Kidney (tissue), 14 donors: ENCODE measurements around the gene DOCK7. TPM values are rescaled to one million over a fixed set of nuclear protein-coding genes. Genes with fewer than 3 reads are reported as not detected.

Experiments used
- DNase-seq, 5 donors: peaks; one replicate each; pipeline ENCODE4 v3.0.0-alpha.2; 2013 to 2020
- FAIRE-seq: peaks from 2 replicates; lab custom pipeline; 2012; peaks lifted over from hg19 to GRCh38; lab: Jason Lieb, UNC
- H3K27ac ChIP-seq, 2 donors: one replicate each; pipeline ENCODE4 v1.7.0; 2013; ENCODE audit warnings: low read depth in 2 of 2, low read length in 2 of 2, inconsistent platforms in 1 of 2
- H3K27me3 ChIP-seq: one replicate; pipeline ENCODE4 v1.7.1; 2013; ENCODE audit warnings: low read length, inconsistent platforms; ENCODE audit not compliant: control insufficient read depth, insufficient read depth
- H3K36me3 ChIP-seq, 3 donors: one replicate each; pipeline versions ENCODE4 v1.7.0 to v1.7.1; 2013; ENCODE audit warnings: low read length in 3 of 3, control low read depth in 1 of 3, inconsistent platforms in 1 of 3; ENCODE audit not compliant: insufficient read depth in 3 of 3, control insufficient read depth in 2 of 3
- H3K4me1 ChIP-seq, 3 donors: one replicate each; pipeline versions ENCODE4 v1.7.0 to v1.7.1; 2013; ENCODE audit warnings: low read length in 3 of 3, inconsistent platforms in 1 of 3, low read depth in 1 of 3; ENCODE audit not compliant: control insufficient read depth in 2 of 3, insufficient read depth in 2 of 3
- H3K4me3 ChIP-seq, 3 donors: one replicate each; pipeline versions ENCODE4 v1.7.0 to v1.8.1; 2013; ENCODE audit warnings: low read length in 3 of 3, control low read depth in 1 of 3, inconsistent platforms in 1 of 3
- H3K9ac ChIP-seq, 3 donors: one replicate each; pipeline versions ENCODE4 v1.7.0 to v1.7.1; 2013; ENCODE audit warnings: low read length in 3 of 3, control low read depth in 1 of 3, inconsistent platforms in 1 of 3
- H3K9me3 ChIP-seq, 3 donors: one replicate each; pipeline versions ENCODE4 v1.7.0 to v1.7.1; 2013; ENCODE audit warnings: low read length in 3 of 3, control low read depth in 1 of 3, inconsistent platforms in 1 of 3; ENCODE audit not compliant: control insufficient read depth in 2 of 3, insufficient read depth in 1 of 3
- intact Hi-C: fragments of 100-400 bp; cut with DNase I; formaldehyde crosslinking; loops from one replicate; pipeline ENCODE4 v1.11.1; 2022
- polyA plus RNA-seq: library from polyadenylated mRNA; stranded (reverse); fragments of 350-450 nt; fragmentation: Illumina TruSeq; extraction: RNeasy Lipid Tissue Mini Kit (QIAGEN cat#74804); gene quantifications from one replicate; pipeline ENCODE4 v1.2.3, GENCODE V29; 2014; ENCODE audit warnings: low read depth, low replicate concordance; ENCODE audit not compliant: insufficient read depth
- total RNA-seq: library from RNA; stranded (reverse); fragmentation: NEBNext Ultra II Directional; extraction: Animal tissue kit (Norgen Biotek cat#: 25700); gene quantifications from one replicate; pipeline ENCODE4 v1.2.1, GENCODE V29; 2021
- TF ChIP-seq, protein P1 (sequence below): IDR thresholded peaks from 3 replicates; pipeline ENCODE4 v1.5.1; 2012; ENCODE audit warnings: mild to moderate bottlenecking, moderate library complexity, borderline replicate concordance; ENCODE audit not compliant: insufficient read depth; ENCODE audit errors: extremely low read depth
- donor health status: control.
- donor health status: control.
- donor health status: control.
- donor health status: control.
- donor health status: control.
- donor health status: DM: yes; HTN: yes; CAD: no.
- donor health status: Normal renal cell carcinoma (clear cell type).

Gene DOCK7
- total and polyA plus RNA-seq, 2 donors from 2014 or later: 11.0 to 34.0 TPM

DNA sequence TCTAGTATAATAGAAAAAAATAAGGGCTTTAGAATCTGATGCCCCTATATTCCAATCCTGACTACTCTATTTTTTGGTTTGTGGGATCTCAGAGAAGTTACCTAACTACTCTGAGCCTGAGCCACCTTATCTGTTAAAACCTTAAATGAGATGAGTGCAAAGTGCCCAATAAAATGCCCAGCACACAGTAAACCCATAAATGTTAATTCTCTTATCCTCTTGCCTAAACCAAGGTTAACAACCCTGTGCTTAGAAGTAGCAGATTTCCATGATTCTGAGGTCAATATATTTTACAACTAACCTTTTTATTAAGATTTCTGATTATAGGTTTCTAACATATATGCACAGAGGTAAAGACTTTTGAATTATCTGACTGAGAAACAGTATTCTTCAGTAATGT is 35.8 kb downstream of the DOCK7 start:
- H3K27ac ChIP-seq: no peak overlapping the region
- H3K4me1 ChIP-seq: no peaks in the 10 kb centered on the region
- TF ChIP-seq, protein P1, sequence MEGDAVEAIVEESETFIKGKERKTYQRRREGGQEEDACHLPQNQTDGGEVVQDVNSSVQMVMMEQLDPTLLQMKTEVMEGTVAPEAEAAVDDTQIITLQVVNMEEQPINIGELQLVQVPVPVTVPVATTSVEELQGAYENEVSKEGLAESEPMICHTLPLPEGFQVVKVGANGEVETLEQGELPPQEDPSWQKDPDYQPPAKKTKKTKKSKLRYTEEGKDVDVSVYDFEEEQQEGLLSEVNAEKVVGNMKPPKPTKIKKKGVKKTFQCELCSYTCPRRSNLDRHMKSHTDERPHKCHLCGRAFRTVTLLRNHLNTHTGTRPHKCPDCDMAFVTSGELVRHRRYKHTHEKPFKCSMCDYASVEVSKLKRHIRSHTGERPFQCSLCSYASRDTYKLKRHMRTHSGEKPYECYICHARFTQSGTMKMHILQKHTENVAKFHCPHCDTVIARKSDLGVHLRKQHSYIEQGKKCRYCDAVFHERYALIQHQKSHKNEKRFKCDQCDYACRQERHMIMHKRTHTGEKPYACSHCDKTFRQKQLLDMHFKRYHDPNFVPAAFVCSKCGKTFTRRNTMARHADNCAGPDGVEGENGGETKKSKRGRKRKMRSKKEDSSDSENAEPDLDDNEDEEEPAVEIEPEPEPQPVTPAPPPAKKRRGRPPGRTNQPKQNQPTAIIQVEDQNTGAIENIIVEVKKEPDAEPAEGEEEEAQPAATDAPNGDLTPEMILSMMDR: no peak
- H3K27me3 ChIP-seq: no peaks in the 10 kb centered on the region
- no peak overlapping the region for H3K4me3 ChIP-seq
- no peaks in the 10 kb centered on the region for H3K9me3 ChIP-seq
- H3K9ac ChIP-seq: no peak overlapping the region
- H3K36me3 ChIP-seq: peaks cover 0 to 6% (median 0%) of the 10 kb centered on the region in 3 donors
- FAIRE-seq (no peak), DNase-seq (no peak)
- intact Hi-C loops: no loop called here

DNA sequence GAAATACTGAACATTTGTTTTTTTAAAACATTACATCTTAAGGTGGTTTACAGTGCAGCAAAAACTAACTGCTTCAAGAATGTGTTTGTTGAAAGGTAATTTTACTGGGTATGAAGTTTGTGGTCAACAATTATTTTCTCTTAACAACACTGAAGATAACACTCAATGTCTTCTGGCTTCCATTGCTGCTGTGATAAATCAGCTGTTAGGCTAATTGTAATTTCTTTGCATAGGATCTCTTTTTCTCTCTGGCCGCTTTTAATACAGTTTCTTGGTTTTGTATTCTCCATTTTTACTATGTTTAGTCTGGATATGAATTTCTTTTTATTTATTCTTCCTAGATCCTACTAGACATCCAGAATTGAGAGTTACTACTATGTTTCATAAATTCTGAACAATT is 44.9 kb downstream of the DOCK7 start:
- H3K4me1 ChIP-seq: no peaks in the 10 kb centered on the region
- TF ChIP-seq, protein P1: no peak
- no peak overlapping the region for H3K9ac ChIP-seq
- no peak overlapping the region for H3K27ac ChIP-seq
- intact Hi-C loops: no loop called here
- no peak overlapping the region for H3K4me3 ChIP-seq
- no peaks in the 10 kb centered on the region for H3K27me3 ChIP-seq
- no peaks in the 10 kb centered on the region for H3K9me3 ChIP-seq
- no peak for DNase-seq
- no peak for FAIRE-seq
- peaks cover 2 to 11% (median 4%) of the 10 kb centered on the region in 3 donors for H3K36me3 ChIP-seq

DNA sequence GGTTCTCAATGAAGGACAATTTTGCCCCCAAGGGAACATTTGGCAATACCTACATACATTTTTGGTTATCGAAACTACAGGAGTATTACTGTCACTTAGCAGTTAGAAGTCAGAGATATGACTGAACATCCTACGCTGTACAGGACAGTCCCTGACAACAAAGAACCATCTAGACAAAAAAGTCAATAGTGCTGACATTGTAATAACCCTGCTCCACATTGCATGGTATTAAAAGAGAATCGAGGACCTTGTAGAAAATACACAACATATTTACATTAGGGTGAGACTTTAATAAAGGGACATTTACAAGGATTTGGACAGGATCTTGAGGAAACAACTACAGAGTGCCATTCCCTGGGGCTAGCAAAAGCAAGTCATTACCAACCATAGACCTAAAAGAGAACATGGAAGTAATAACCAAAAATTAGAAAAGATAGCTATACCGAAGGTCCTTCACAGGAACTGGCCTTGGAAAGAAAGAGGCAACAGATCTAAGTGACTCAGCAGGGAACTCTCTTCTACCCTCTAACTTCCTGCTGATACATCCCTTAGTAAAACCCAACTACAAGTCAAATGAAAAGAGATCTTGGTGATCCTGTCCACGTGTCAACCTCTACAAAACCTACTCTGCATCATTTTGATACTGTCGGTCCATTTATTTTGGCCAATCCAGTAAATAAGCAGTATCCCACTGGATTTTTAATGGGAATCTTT is 50.6 kb downstream of the DOCK7 start:
- H3K27ac ChIP-seq: no peak overlapping the region
- intact Hi-C loops: no loop called here
- no peaks in the 10 kb centered on the region for H3K4me1 ChIP-seq
- no peak overlapping the region for H3K4me3 ChIP-seq
- FAIRE-seq (no peak), DNase-seq (no peak)
- no peaks in the 10 kb centered on the region for H3K9me3 ChIP-seq
- H3K27me3 ChIP-seq: no peaks in the 10 kb centered on the region
- TF ChIP-seq, protein P1: no peak
- H3K36me3 ChIP-seq: no peaks in the 10 kb centered on the region
- no peak overlapping the region for H3K9ac ChIP-seq
